ENCODE data around the gene NDUFS8.

Gene NDUFS8

DNA sequence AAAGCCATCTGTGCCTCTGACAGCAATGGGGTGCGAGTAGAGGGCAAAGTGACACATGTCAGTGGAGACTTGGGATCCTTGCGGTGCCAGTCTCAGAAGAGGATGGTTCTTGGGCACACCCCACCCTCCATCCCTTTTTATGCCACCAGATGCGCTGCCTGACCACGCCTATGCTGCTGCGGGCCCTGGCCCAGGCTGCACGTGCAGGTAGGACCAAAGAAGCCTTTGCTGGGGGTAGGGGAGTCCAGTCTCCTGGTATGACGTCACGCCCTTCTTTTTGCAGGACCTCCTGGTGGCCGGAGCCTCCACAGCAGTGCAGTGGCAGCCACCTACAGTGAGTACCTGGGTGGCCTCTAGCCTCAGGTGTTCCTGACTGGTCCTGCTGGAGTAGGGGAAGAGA lies 1.5 kb downstream of the NDUFS8 start:
- Histone ChIP-seq H3K27ac (peak overlapping the region in 3 of 21 experiments; percentile 36 to 91 (median 87)), H3K4me3 (no peak overlapping the region)

DNA sequence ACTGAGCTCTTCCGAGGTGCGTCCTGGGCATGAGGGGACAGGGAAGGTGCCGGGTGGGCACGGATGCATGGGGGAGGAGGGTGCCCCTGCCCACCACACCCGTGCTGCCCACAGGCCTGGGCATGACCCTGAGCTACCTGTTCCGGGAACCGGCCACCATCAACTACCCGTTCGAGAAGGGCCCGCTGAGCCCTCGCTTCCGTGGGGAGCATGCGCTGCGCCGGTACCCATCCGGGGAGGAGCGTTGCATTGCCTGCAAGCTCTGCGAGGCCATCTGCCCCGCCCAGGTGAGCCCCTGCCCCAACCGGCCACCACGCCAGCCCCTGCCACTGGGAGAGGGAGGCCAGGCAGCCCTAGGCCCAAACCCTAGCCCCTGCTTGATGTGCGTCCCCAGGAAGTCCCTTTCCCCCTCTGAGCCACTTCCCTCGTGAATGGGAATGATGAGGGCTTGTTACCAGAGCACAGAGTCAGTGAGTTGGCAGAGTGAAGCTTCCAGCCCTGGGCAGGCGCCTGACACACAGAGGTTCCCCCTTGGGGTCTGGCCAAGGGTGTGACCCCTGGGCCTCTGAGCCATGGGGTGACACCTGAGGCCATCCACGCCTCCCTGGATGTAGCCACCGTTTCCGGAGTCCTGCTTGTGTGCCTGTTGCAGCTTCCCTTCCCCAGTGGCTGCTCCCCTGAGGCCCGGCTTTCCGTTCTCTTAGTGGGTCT lies 2.7 kb downstream of the NDUFS8 start:
- no peak overlapping the region for H3K4me3 ChIP-seq
- H3K27ac ChIP-seq, result peak overlapping the region in 2 of 21 experiments; percentile 7 to 43

DNA sequence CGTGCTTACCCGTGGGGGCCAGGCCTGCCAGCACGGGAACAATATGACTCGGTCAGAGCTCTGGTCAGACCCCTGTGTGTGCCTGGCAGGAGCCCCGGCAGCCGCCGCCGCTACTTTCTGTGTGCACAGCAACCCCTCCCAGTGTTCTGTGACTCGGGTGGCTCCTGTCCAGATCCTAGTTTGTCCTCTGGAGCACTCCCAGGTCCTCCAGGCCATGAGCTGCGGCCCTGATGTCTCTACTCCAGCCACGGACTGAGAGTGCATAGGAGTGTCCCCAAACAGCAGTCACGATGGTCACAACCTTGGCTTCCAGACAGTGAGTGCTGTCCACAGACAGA lies 3.2 kb downstream of the NDUFS8 start:
- Histone ChIP-seq H3K4me3 (no peak overlapping the region), H3K27ac (peak overlapping the region in 1 of 21 experiments; percentile 7)

DNA sequence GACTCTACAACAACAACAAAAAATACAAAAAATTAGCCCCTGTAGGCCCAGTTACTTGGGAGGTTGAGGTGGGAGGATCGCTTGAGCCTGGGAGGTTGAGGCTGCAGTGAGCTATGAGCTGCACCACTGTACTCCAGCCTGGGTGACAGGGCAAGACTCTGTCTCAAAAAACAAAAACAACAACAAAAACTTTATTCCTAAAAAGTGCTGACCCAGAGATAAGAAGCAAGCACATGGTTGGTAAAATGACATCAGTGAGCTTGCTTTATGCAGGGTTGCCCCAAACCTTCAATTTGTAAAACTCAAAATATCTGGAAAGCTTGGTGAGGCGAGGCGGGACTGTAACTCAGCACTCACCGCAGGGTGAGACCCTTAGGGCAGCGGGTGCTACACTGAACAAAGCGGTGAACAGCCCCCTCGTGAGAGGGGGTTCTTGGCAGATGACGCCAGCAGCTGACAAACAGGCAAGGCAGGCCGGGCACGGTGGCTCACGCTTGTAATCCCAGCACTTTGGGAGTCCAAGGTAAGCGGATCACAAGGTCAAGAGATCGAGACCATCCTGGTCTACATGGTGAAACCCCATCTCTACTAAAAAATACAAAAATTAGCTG lies 4.9 kb downstream of the NDUFS8 start:
- no peak overlapping the region for H3K4me3 ChIP-seq
- H3K27ac ChIP-seq, result peak overlapping the region in 3 of 21 experiments; percentile 3 to 17 (median 14)

DNA sequence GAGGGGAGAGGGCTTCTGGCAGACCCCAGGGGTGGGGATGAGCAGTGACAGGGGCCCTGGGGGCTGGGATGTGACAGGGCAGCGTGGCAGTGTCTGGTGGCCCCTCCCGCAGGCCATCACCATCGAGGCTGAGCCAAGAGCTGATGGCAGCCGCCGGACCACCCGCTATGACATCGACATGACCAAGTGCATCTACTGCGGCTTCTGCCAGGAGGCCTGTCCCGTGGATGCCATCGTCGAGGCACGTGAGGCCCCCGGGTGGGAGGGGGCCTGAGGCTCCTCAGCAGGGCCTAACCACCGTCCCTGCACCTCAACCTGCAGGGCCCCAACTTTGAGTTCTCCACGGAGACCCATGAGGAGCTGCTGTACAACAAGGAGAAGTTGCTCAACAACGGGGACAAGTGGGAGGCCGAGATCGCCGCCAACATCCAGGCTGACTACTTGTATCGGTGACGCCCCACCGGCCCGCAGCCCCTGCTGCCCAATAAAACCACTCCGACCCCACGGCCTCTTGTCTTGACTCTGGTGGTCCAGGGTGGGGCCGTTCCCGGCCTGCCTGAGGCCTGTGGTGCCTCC lies 5.7 kb downstream of the NDUFS8 start:
- Histone ChIP-seq H3K4me3 (no peak overlapping the region), H3K27ac (peak overlapping the region in 20 of 21 experiments; percentile 57 to 96 (median 84))

DNA sequence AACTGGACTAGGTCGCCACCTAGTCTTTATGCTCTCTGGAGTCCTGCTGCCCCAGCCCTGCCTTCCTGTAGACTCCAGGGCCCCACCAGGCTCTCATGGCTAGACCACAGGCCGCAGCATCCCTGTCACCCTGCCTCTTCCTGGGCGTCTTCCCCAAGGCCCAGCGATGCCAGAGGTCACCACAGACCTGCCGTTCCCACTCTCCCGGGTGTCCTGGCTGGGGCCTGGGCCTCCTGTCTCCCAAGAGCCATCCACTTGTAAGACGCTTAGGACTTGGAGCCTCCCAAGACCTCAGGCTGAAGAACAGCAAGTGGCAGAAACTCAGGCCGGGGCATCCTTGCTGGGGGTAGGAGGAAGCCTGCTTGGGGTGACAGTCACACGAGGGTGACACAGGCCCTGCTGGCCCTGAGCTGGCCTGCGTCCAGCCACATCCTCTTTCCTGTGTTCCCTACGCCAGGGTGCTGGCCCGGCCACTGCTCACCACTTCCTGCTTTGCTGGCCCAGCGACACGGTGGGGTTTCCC lies 6.3 kb downstream of the NDUFS8 start:
- peak overlapping the region; percentile 31 to 96 (median 83) for H3K27ac ChIP-seq
- H3K4me3 ChIP-seq, result no peak overlapping the region

DNA sequence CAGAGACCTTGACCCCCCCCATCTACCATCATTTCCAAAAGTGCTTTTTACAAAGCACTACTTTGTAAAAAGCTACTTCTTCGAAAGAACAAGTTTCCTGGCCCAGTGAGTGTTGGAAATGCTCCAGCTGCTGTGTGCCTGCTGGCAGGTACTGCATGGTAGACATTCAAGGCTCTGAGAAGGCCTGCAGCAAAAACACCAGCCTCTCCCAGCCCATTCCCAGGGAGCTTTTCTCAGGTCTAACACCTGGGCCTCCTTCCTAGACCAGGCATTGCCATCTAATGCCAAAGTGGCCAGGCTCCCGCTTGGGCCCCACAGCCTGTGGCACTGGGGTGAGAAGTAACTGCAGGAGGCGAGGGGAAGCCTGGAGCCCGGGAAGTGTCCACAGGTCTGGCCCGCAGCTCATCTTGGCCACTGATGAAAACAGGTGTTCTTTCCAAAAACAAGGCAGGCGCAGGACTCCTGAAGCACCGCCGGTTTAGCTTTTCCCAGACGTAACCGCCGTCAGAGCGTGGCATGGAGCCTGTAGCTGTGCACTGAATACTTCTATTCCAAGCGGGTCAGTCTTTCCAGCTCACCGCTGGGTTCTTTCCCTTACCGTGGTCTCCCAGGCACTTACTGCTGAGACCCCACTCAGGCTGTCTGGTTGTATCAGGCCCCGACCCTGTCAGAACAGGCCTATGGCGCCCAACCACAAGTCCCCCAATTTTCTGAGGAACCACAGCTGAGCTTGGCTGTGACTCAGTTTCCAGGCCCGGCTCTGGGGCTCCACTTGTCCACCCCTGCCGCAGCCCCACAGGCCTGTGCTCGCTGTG lies 7.1 kb downstream of the NDUFS8 start:
- Histone ChIP-seq H3K27ac (peak overlapping the region in 20 of 21 experiments; percentile 31 to 96 (median 87)), H3K4me3 (peak overlapping the region in 1 of 7 experiments; percentile 81)

DNA sequence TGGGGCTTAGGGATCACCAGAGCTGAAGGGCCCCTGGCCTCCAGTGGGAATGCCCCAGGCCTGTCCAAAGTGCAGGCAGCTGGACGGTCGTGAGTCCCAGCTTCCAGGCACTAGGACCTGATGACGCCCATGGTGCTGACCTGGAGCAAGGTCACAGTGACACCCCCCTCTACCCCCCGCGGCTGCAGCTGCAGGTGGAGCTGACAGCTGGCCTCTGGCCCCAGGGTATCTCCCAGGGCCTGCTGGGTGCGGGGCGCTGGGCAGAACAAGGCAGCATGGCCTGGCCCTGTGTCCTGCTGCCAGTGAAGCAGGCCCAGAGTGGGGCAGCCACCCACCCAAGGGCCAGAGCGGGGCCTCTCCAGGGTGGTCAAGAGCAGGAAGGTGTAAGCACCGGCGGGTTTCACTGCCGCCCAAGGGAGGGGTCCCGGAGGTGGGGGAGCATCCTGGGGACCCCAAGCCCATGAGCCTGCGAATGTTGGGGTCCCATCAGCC lies 7.8 kb downstream of the NDUFS8 start:
- H3K27ac ChIP-seq, result peak overlapping the region in 20 of 21 experiments; percentile 66 to 96 (median 87)
- peak overlapping the region; percentile 44 to 81 (median 66) for H3K4me3 ChIP-seq

DNA sequence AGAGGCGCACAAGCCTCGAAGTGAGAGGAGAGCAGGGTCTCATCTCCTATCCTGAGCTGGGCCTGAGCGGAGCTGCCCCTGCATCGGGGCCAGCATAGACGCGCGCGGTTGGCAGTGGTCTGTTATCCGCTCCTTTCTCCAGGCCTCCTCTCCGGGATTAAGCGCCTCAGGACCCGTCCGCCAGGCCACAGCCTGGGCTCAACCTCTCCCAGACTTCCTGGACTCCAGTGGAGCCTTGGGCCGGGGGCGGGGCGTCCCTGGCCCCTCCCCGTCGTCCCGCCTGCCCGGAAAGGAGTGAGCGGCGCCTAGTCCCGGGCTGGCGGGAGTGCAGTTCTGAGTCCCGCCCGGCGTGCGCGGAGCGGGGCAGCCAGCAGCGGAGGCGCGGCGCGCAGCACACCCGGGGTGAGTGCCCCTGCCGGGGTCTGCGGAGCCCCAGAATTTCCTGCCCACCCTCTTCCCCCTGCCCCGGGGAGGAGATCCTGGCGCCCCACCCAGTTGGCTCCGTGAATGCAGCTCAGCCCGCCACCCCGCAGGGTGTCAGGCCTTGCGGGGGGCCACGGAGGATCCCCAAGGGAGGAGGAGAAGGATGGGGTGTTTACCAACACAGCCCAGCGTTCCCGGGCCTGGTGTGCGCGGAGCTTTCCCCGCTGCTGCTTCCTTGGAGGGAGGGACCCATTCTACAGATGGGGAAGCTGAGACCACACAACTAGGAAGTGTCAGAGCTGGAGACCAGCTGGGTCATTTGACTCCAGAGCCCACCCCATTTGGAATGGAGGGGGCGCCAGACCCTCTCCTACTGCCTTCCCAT lies 8.4 kb downstream of the NDUFS8 start, which contains the start of gene TCIRG1:
Gene TCIRG1, plus strand, starts transcription at position 308 of the 808 bp plus-strand sequence. CDS start 2,247 bp downstream, outside the sequence.
- Histone ChIP-seq H3K4me3 (peak within 1 kb of the TSS; percentile 44 to 81 (median 66)), H3K27ac (peak within 1 kb of the TSS; percentile 41 to 96 (median 87))

DNA sequence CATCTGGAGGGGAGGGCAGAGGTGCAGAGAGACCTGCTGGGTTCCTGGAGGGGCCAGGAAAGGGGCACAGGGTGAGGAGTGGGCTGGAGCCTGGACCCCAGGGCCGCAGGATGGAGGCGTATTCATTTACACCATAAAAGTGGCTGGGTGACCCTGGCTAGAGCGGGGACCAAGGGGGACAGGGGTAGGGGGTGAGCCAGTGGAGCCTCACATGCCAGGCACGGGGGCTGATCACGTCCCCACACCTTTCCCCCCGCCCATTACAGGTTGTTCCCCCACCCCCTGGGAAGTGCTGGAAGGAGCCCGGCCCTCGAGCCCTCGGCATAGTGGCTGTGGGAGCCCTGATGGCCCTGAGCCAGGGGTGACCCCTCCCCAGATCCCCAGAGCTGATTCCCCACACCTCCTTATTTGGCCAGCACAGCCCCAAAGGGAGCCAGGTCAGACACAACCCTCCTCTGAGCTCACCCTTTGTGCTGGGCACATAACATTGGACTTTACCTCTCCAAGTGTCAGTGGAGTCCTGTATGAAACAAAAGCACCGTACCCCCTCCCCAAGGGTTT lies 9.1 kb downstream of the NDUFS8 start:
- H3K27ac ChIP-seq, result peak overlapping the region in 20 of 21 experiments; percentile 66 to 96 (median 87)
- peak overlapping the region; percentile 44 to 81 (median 66) for H3K4me3 ChIP-seq

DNA sequence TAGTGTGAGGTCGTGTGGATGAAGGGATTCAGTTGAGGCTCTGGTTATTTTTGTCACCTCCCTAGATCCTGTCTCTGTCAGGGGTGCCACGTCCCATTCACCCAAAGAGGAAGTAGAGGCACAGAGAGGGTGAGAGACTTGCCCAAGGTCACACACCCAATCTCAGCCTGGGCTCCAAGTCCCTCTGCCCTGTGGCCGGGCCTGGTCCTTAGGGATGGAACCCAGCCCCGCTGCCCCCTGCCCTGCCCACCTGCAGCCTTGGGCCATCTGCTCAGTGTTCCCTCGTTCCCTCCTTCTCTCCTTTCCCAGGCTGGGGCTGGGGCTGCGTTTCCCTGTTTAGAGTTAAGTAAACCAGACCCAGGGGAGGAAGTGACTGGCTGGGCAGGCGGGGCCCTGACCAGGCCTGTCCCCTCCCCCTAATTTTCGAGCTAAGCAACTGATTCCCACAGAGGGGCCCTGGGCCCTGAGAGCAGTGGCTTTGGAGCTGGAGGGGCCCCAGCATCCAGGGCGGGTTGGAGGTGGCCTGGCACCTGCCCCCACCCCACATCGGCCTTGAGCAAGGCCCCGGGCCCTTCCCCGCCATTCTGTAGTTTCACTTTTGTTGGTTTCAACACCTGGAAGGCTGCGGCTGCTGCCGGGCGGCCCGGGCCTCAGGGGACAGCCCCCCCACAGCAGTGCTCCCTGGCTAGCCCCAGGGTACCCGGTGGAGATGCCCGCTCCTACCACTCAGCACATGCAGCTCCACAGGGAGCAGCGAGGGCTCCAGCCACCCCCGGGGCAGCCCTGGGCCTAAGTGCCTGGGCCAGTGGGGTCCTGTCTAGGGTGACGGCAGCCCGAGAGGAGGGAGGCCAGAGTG lies 9.8 kb downstream of the NDUFS8 start:
- H3K27ac ChIP-seq, result peak overlapping the region in 20 of 21 experiments; percentile 66 to 96 (median 87)
- H3K4me3 ChIP-seq, result peak overlapping the region; percentile 44 to 81 (median 66)

DNA sequence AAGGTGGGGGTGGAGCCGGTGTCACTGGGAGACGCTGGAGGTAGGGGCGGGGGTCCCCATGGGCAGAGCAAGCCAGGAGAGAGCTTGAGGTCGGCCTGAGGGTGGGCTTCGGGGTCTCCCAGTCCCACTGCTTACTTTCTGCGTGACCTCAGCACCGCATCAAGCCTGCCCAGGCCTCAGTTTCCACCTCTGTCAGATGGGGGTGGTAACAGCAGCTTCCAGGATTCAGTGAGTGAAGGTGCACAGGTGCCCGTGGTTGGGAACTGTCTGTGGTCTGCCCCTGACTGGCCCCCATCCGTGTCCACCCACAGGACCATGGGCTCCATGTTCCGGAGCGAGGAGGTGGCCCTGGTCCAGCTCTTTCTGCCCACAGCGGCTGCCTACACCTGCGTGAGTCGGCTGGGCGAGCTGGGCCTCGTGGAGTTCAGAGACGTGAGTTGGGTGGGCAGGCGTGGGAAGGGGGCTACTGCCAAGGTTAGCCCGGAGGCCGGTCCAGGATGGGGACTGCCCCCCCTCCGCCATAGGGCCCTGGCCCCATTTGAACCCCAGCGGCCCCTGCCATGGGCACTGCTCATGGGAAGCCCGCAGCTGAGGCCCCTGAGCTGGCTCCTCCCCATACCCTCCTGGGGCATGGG lies 10.6 kb downstream of the NDUFS8 start:
- Histone ChIP-seq H3K27ac (peak overlapping the region in 20 of 21 experiments; percentile 66 to 96 (median 87)), H3K4me3 (peak overlapping the region; percentile 44 to 81 (median 66))

DNA sequence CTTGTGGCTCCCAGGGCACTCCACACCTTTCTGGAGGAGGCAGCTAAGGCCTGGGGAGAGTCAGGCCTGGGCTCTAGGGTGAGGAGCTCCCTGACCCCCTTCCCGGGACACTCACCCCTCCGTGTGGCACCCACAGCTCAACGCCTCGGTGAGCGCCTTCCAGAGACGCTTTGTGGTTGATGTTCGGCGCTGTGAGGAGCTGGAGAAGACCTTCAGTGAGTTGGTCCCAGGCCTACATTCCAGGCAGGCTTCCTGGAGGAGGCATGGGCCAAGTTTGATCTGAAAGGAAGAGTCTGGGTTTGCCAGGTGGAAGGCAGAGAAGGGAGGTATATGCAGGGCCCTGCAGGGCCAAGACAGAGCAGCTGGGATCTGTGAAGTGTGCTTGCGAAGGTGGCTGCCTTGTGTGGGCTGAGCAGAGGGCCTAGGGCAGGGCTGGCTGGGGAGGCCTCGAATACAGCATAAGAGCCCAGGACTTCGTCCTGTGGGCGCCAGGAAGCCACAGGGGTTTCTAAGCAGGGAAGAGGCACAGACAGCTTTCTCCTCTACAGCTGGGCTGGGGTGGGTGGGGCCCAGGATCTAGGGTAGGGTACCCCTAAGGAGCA lies 11.2 kb downstream of the NDUFS8 start:
- Histone ChIP-seq H3K4me3 (no peak overlapping the region), H3K27ac (peak overlapping the region in 12 of 21 experiments; percentile 2 to 96 (median 86))

DNA sequence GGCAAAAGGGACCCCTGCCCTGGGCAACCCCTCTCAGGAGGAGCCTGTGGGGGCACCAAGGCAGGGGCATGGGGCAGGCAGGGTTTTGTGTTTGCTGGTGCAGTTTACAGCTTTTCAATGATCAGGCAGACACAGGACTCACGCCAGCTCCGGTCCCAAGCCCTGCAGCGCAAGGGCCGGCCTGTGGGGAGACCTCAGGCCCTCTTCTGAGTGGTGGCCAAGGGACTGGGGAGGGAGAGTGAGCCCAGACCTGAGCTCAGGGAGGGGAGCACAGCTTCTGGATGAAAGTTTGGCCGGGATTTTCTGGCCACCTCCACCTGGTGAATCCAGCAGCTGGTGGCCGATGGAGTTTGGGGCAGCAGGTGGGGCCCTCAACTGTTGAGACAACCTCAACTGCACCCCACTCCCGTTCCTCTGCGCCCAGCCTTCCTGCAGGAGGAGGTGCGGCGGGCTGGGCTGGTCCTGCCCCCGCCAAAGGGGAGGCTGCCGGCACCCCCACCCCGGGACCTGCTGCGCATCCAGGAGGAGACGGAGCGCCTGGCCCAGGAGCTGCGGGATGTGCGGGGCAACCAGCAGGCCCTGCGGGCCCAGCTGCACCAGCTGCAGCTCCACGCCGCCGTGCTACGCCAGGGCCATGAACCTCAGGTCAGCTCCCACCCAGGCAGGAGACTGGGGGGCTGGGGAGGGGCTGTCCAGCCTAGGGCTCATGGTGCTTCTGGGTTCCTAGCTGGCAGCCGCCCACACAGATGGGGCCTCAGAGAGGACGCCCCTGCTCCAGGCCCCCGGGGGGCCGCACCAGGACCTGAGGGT lies 11.9 kb downstream of the NDUFS8 start:
- no peak overlapping the region for H3K4me3 ChIP-seq
- peak overlapping the region in 10 of 21 experiments; percentile 5 to 65 (median 56) for H3K27ac ChIP-seq

DNA sequence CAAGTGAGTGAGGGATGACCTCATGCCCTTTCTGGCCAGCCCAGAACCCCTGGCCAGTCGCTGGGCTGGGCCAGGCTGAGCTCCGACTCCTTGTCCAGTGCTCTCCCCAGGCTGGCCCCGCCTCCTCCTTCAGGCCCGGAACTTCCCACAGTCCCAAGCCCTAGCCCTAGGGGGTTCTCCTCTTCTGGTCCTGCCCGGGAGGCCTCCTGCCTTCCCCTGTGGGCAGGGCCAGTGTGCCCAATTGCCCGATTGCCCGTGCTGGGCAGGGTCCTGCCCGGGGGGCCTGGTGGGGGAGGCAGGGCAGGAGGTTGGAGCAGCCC lies 12.5 kb downstream of the NDUFS8 start:
- no peak overlapping the region for H3K4me3 ChIP-seq
- H3K27ac ChIP-seq, result peak overlapping the region in 10 of 21 experiments; percentile 5 to 65 (median 56)

Data from skin epidermis (tissue), 12 donors.